ENCODE data around the gene FBXW10B. TPM values are rescaled to one million over a fixed set of nuclear protein-coding genes. Genes with fewer than 3 reads are reported as not detected.

The FBXW10B gene
- total and polyA plus RNA-seq, 5 donors from 2014 or later, result 0.14 to 8.2 (median 0.60) TPM; not detected in 1

Other genes starting within 250 kb of the FBXW10B start
- gene CDRT4, start 152.1 kb downstream of the FBXW10B start, total RNA-seq, result 21.0 TPM
- 1 to 10 TPM in 3 of 4 donors, under 1 TPM in 1; 0.22 to 1.8 (median 1.5) TPM for gene CDRT4, start 152.1 kb downstream of the FBXW10B start, polyA plus RNA-seq
- 48.9 TPM for gene TVP23C, start 56.2 kb downstream of the FBXW10B start, total RNA-seq
- gene TVP23C, start 56.2 kb downstream of the FBXW10B start, polyA plus RNA-seq, result 1 to 10 TPM; 3.2 to 5.1 (median 4.1) TPM
- 27.3 TPM for gene TRIM16, start 64.6 kb upstream of the FBXW10B start, total RNA-seq
- gene TRIM16, start 64.6 kb upstream of the FBXW10B start, polyA plus RNA-seq, result 10 to 100 TPM; 33.9 to 66.8 (median 56.0) TPM
- gene ZNF286A, start 80.0 kb upstream of the FBXW10B start, total RNA-seq, result 21.5 TPM
- 10 to 100 TPM; 18.9 to 23.5 (median 22.8) TPM for gene ZNF286A, start 80.0 kb upstream of the FBXW10B start, polyA plus RNA-seq
- gene TBC1D26, start 112.6 kb upstream of the FBXW10B start, total RNA-seq, result 0.10 TPM
- not detected for gene TBC1D26, start 112.6 kb upstream of the FBXW10B start, polyA plus RNA-seq